C4-2B (cell line): ENCODE data around the gene SPTBN2.

Experiments used
- CTCF ChIP-seq: fragments of 450-650 bp; conservative IDR thresholded peaks from 2 replicates; pipeline ENCODE4 v1.5.1; 2017; ENCODE audit warnings: mild to moderate bottlenecking
- ZFX ChIP-seq: fragments of 450-650 bp; IDR thresholded peaks from 2 replicates; pipeline ENCODE4 v1.6.1; 2017

GRCh38 chr11:66743271-66743968 is 14.4 kb upstream of the SPTBN2 start:
- TF ChIP-seq CTCF (no peak), ZFX (no peak)
